Testis (tissue), 3 donors: ENCODE data around the gene MTARC2. TPM values are rescaled to one million over a fixed set of nuclear protein-coding genes. Genes with fewer than 3 reads are reported as not detected.

ENCODE experiments used
- DNase-seq: peaks from one replicate; pipeline ENCODE4 v3.0.0-alpha.2; 2019
- H3K27ac ChIP-seq, 2 donors: fragments of 200-600 bp; sonication (generic); one replicate each; pipeline ENCODE4 v1.5.1; 2019
- H3K27me3 ChIP-seq: fragments of 200-600 bp; sonication (generic); one replicate; pipeline ENCODE4 v1.5.1; 2019
- H3K36me3 ChIP-seq: fragments of 200-600 bp; sonication (generic); one replicate; pipeline ENCODE4 v1.5.1; 2017; ENCODE audit warnings: low read depth; ENCODE audit errors: missing control alignments
- H3K4me1 ChIP-seq: fragments of 200-600 bp; sonication (generic); one replicate; pipeline ENCODE4 v1.5.1; 2019
- H3K4me3 ChIP-seq, 2 donors: fragments of 200-600 bp; sonication (generic); one replicate each; pipeline ENCODE4 v1.5.1; 2017 to 2019
- H3K9me3 ChIP-seq: fragments of 200-600 bp; sonication (generic); one replicate; pipeline ENCODE4 v1.5.1; 2017
- CTCF ChIP-seq, 3 experiments: fragments of 450-650 bp in 2 of 3; fragments of 200-600 bp in 1 of 3; sonication (generic) in 1 of 3; IDR thresholded peaks; one replicate each; pipeline ENCODE4 v1.5.1; 2016 to 2019; ENCODE audit warnings: antibody characterized with exemption in 3 of 3, mild to moderate bottlenecking in 2 of 3, moderate library complexity in 1 of 3
- POLR2A ChIP-seq: fragments of 450-650 bp; IDR thresholded peaks from one replicate; pipeline ENCODE4 v1.6.1; 2017; ENCODE audit warnings: antibody characterized with exemption, mild to moderate bottlenecking, moderate library complexity
- WGBS, 2 donors: methylation state at CpG; one replicate each; pipeline ENCODE4 v1.1.5; 2018; 5-methylcytosine and 5-hydroxymethylcytosine counted together
- intact Hi-C: fragments of 100-400 bp; cut with DNase I; formaldehyde crosslinking; loops from one replicate; pipeline ENCODE4 v1.15.1; 2023; ENCODE audit warnings: low total_unique reads
- polyA plus RNA-seq: library from polyadenylated mRNA; stranded (reverse); fragments of 350-450 nt; fragmentation: Illumina TruSeq; extraction: RNeasy Lipid Tissue Mini Kit (QIAGEN cat#74804); gene quantifications from one replicate; pipeline ENCODE4 v1.2.3, GENCODE V29; 2014; ENCODE audit warnings: low read depth, low replicate concordance; ENCODE audit not compliant: insufficient read depth
- total RNA-seq, 2 donors: library from RNA; depleted of rRNA; stranded (reverse); fragments of >200 nt; gene quantifications; one replicate each; pipeline ENCODE4 v1.2.3, GENCODE V29; 2016

The MTARC2 gene
- total and polyA plus RNA-seq, 3 donors from 2014 or later = 28.5 to 58.7 (median 56.7) TPM

GRCh38 chr1:220824031-220824989 is 76.2 kb downstream of the MTARC2 start:
- no peak overlapping the region for H3K27ac ChIP-seq
- no peaks in the 10 kb centered on the region for H3K4me1 ChIP-seq
- H3K36me3 ChIP-seq = no peaks in the 10 kb centered on the region

GRCh38 chr1:220825819-220826551 is 77.9 kb downstream of the MTARC2 start:
- Histone ChIP-seq H3K4me3 (no peak overlapping the region), H3K27ac (no peak overlapping the region), H3K36me3 (no peaks in the 10 kb centered on the region), H3K9me3 (no peaks in the 10 kb centered on the region), H3K4me1 (no peaks in the 10 kb centered on the region), H3K27me3 (no peaks in the 10 kb centered on the region)
- intact Hi-C loops = no loop called here
- DNase-seq = no peak
- WGBS, 2 donors = 70 to 82% methylated on average over 6 of the region's 6 CpGs
- TF ChIP-seq CTCF (IDR thresholded peaks at IDR 0.05) = no peak

More at GRCh38 chr1:220824031-220824989, 76.2 kb downstream of the MTARC2 start:
- intact Hi-C loops = no loop called here
- no peak for DNase-seq
- WGBS, 2 donors = 85 to 89% methylated on average over 9 of the region's 9 CpGs
- TF ChIP-seq CTCF (IDR thresholded peaks at IDR 0.05) (no peak), POLR2A (no peak)
- Histone ChIP-seq H3K27me3 (no peaks in the 10 kb centered on the region), H3K9me3 (no peaks in the 10 kb centered on the region), H3K4me3 (no peak overlapping the region)

DNA sequence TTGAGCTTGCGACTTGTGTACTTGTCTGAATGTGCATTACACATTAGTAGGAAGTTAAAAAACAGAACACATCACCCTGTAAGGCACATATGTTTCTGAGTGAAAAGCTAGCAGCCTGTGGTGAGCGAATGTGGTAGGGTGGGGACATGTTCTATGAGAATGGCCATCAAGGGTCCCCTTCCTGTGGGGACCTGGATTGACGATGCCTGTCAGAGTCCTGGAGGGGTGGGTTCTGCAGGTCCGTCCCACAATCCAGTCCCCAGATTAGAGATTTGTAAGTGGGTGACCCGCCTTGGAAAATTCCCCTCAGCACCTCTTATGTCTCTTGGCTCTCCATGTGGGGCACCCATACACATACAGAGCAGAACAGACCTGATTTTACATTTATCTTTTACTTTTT is 78.6 kb downstream of the MTARC2 start:
- Histone ChIP-seq H3K4me1 (no peaks in the 10 kb centered on the region), H3K36me3 (no peaks in the 10 kb centered on the region), H3K27ac (no peak overlapping the region), H3K27me3 (no peaks in the 10 kb centered on the region), H3K9me3 (no peaks in the 10 kb centered on the region), H3K4me3 (no peak overlapping the region)
- DNase-seq = no peak
- intact Hi-C loops = no loop called here
- TF ChIP-seq CTCF (IDR thresholded peaks at IDR 0.05) (no peak), POLR2A (no peak)
- 85 to 97% methylated on average over 5 of the region's 5 CpGs for WGBS, 2 donors

DNA sequence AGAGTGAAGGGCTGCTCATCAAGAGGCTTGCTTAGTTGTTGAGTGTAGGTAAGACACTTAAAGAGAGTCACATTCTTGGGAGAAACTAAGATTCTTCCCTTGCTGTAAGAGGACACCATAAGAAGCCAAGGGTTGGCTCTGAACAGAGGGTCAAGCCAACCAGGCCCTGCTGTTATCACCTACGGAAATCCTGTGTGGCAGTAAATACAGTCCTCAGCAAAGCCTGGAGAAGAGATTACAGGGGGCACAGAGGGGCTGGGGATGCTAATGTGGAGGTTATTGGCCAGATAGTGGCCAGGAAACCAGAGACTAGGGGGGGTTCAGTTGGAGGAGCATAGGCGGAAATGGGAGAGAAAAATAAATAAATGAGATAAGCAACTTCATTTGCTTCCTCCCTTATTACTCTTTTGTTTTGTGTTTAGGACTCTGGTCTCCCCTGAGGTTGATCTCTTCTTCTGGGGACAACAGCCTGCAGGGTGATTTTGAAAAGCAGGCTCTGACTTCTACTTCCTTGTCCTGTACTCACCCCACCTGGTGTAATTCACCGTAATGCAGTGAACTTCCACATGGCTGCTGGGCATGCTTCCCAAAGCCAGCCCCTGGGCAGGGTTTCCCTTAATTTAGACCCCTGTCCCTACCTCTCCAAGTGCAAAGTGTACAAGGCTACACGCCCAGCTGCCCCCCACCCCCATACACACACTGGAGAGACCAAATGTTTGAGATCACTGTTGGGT is 79.5 kb downstream of the MTARC2 start:
- intact Hi-C loops = no loop called here
- Histone ChIP-seq H3K4me3 (no peak overlapping the region), H3K9me3 (no peaks in the 10 kb centered on the region), H3K27me3 (no peaks in the 10 kb centered on the region), H3K27ac (no peak overlapping the region), H3K36me3 (no peaks in the 10 kb centered on the region), H3K4me1 (no peaks in the 10 kb centered on the region)
- no peak for DNase-seq
- WGBS, 2 donors = 79 to 82% methylated on average over 4 of the region's 4 CpGs
- TF ChIP-seq CTCF (IDR thresholded peaks at IDR 0.05) = no peak
- no peak for TF ChIP-seq POLR2A
